Activated CD8-positive, alpha-beta memory T cell treated with anti-CD3 and anti-CD28 coated beads for 24 hours (primary cell): ENCODE data around the gene TMEM39B.
"Not testable (repeated sequence)": the region's sequence is repeated elsewhere in the genome, so short reads cannot be mapped to it uniquely, and the experiment has no call there.

Source experiments
- DNase-seq: peaks from one replicate; pipeline ENCODE4 v3.0.0-alpha.2; 2020

Gene TMEM39B

GRCh38 chr1:32114420-32114819 lies 41.7 kb downstream of the TMEM39B start:
- DNase-seq: no peak

GRCh38 chr1:32115496-32115895 lies 42.8 kb downstream of the TMEM39B start:
- no peak for DNase-seq

DNA sequence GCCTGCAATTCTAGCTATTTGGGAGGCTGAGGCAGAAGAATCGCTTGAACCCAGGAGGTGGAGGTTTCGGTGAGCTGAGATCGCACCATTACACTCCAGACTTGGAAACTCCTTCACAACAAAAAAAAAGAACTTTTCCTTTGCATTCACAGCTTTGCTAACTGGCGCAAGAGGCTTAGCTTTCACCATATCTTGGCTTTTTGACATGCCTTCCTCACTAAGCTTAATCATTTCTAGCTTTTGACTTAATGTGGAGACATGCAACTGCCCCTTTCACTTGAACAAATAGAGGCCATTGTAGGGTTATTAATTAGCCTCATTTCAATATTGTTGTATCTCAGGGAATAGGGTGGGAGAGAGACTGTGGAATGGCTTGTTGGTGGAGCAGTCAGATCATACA lies 43.8 kb downstream of the TMEM39B start:
- no peak for DNase-seq

- no peak for DNase-seq
Measured at GRCh38 chr1:32122151-32122550, 49.4 kb downstream of the TMEM39B start.

- not testable (repeated sequence) for DNase-seq
Measured at GRCh38 chr1:32123361-32123760, 50.6 kb downstream of the TMEM39B start.

DNA sequence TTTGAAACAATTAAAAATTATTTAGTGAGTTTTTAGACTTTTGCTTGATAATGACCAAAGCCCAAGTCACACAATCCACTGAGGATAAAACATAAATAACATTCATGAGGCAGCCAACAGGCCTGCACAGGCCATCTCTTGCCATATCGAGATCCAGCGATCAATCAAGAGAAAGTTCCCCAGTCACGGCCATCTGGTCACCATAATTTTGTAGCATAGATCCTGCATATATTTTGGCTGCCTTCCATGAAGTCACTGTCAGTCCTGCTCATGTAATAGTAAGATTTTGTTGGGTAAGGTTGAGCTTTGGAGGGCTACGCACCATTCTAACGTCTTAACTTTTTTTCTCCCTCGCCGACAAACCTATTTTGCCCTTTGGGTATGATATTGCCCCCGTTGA lies 52.6 kb downstream of the TMEM39B start:
- no peak for DNase-seq

DNA sequence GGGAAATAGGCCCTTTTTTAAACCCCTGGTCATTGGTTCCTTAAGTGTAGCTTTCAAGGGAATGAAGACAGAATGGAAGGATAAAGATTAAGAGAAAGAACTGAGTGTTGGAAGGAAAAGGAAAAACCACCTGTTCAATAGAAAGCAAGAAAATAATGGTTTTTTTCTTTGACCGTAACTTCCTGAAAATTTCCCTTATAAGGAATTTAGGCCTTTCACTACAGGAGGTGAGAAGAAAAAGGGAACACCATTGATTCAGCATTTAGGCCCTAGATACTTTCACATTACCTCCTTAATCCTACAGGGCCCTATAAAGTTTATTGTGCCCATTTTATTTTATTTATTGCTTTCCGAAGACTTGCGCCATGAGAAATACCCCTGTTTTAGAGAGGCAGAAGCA lies 54.0 kb downstream of the TMEM39B start:
- no peak for DNase-seq

DNA sequence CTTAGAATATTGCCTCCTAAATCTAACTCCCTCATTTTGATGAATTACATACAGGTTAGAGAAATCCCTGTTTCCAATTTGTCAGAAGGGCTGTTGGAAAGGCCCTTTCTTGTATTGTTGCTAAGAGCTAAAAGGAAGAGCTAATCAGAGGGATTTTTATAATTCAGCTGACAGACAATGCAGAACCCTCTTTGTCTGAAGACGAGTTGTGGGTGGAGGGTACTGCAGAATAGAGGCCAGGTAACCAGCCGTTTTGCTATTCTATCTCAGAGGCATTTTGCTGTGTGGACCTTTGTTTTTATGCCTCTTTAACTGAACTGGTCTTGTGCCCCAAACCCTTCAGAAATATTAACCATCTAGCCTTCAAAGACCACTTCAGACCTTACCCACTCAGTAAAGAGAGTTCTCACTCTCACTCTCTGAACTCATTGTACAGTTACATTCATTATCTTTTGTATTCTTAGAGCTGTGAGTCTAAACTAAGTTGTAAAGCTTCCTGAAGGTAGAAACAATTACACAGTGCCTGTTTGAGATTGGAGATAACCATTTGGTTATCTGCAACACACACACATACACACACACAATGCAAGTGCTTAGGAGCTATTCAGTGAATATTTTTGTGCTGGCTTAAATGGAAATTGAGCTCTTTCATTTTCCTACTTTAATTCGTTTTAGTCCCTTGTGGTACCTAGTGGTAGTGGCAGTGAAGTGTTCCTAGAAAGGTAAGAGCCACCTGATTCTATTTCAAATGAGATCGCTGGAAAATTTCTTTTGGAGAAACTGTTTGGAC lies 54.9 kb downstream of the TMEM39B start:
- DNase-seq: no peak

DNA sequence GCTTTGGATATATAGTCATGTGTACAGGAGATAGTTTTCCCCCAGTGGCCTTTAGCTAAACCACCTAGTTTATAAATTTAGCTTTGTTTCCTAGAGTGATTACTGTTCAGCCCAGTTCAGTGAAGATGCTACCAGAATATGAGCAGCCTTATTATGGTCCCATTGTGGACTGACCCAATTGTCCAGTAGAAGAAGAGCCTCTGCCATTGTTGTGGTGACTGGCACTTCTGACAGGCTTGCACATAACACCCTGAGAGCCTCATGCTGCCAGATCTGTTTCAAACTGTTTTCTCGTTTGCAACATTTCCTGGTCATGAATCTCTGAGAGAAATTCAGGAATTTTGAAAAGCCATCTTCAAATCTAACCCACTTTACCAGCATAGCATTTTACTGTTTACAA lies 55.7 kb downstream of the TMEM39B start:
- no peak for DNase-seq

DNA sequence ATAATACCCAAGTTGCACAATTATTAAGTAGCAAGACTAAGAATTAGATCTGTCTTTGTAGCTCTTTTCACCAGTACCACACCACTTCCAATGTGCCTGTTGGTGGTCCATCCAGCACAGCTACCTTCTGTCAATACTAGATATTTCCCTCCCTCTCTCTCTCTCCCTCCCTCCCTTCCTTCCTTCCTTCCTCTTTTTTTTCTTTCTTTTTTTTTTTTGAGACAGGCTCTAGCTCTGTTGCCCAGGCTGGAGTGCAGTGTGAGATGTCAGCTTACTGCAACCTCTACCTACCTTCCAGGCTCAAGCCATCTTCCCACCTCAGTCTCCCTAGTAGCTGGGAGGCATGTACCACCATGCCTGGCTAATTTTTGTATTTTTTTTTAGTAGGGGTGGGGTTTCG lies 56.2 kb downstream of the TMEM39B start:
- no peak for DNase-seq

DNA sequence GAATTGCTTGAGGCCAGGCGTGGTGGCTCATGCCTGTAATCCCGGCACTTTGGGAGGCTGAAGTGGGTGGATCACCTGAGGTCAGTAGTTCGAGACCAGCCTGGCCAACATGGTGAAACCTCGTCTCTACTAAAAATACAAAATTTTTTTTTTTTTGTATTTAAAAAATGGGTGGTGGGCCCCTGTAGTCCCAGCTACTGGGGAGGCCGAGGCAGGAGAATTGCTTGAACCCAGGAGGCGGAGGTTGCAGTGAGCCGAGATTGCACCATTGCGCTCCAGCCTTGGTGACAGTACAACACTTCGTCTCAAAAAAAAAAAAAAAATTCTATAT lies 61.2 kb downstream of the TMEM39B start:
- not testable (repeated sequence) for DNase-seq

GRCh38 chr1:32137111-32137510 lies 64.4 kb downstream of the TMEM39B start:
- no peak for DNase-seq

GRCh38 chr1:32138965-32139364 lies 66.2 kb downstream of the TMEM39B start:
- no peak for DNase-seq

GRCh38 chr1:32142446-32143301 lies 69.9 kb downstream of the TMEM39B start:
- no peak for DNase-seq

DNA sequence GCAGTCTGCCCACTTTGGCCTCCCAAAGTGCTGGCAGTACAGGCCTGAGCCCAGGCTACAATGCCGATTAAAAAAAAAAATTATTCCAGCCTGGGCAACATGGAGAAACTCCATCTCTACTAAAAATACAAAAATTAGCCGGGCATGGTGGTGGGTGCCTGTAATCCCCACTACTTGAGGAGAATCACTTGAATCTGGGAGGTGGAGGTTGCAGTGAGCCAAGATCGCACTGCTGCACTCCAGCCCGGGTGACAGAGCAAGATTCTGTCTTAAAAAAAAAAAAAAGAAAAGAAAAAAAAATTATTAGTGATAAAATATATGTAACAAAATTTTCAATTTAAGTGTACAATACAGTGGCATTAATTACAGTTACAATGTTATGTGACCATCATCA lies 70.6 kb downstream of the TMEM39B start:
- DNase-seq: not testable (repeated sequence)

DNA sequence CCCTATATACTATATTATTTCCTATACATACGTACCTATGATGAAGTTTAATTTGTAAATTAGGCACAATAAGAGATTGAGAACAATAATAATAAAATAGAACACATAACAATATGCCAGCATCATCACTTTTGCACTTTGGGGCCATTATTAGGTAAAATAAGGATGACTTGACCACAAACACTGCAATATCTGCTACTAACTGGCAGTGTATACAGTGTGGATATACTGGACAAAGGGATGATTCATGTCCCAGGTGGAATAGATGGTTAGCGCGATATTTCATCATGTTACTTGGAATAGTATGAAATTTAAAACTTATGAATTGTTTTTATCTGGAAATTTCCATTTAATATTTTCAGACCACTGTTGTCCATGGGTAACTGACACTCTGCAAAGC lies 71.3 kb downstream of the TMEM39B start:
- DNase-seq: no peak

GRCh38 chr1:32147799-32148198 lies 75.1 kb downstream of the TMEM39B start:
- not testable (repeated sequence) for DNase-seq

DNA sequence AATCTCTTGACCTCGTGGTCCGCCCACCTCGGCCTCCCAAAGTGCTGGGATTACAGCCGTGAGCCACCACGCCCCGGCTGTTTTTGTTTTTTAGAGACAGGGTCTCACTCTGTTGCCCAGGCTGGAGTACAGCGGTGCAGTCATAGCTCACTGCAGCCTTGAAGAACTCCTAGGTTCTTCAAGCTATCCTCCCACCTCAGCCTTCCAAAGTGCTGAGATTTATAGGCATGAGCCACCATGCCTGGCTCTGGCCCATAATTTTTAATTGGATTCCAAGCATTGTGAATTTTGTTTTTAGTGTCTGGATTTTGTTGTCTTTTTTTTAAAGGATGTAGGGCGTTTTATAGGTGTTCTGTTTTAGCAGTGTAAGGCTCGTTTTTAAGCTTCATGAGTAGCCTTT lies 78.1 kb downstream of the TMEM39B start:
- no peak for DNase-seq

- DNase-seq: no peak
Measured at GRCh38 chr1:32151319-32151787, 78.6 kb downstream of the TMEM39B start.
